ENCODE measurements around the gene TMPRSS9. TPM values are rescaled to one million over a fixed set of nuclear protein-coding genes. Genes with fewer than 3 reads are reported as not detected.
A peak's percentile ranks its signal among the peaks of the same experiment; 100 is the strongest.

Gene TMPRSS9
- total and polyA plus RNA-seq, 4 donors = 0.05 to 0.37 (median 0.09) TPM; not detected in 1

DNA sequence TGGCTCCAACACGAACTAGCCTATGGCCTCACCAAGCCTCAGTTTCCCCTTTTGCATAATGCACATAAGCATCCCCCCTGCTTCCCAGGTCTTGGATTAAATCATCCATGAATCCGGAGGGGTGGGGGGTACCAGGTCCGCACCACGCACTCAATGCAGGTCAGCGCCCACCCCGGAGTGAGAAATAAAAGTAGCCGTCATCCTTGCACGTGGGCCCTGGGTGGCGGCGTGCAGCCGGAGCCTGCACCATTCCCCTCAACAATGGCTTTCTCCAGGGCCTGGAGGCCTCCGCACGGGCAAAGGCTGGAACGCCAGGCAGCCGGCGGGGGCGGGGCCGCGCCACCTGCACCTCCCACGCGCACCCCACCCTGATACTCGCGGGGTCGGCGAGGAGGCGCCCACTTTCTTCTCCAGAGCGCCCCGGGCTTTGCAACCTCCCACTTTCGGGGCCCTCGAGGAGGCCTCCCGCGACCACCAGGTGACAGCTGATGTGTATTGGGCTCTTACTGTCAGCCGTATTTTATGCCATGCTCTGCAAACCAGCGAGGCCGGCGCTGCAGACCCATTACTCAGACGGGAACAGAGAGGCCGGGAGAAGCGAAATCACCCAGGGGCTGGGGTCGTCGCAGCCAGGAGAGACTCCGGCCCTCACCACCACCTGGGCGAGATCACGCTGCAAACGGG, 115.1 kb downstream of the TMPRSS9 start:
- Histone ChIP-seq H3K9me3 (ENCODE audit: control insufficient read depth in 4 of 4, insufficient read depth in 3 of 4, low read length in 3 of 4) (no peaks in the 10 kb centered on the region), H3K9ac (ENCODE audit: insufficient read depth in 1 of 2, low read length in 2 of 2) (no peak overlapping the region), H3K27ac (ENCODE audit: low read depth in 1 of 2, low read length in 1 of 2) (peak overlapping the region; percentile 87 to 95), H3K4me1 (ENCODE audit: control insufficient read depth in 5 of 5, insufficient read depth in 5 of 5, low read length in 5 of 5) (peaks cover 0 to 36% (median 4%) of the 10 kb centered on the region in 5 donors), H3K27me3 (ENCODE audit: control insufficient read depth in 3 of 3, insufficient read depth in 3 of 3, low read length in 2 of 3) (peaks cover 0 to 3% (median 0%) of the 10 kb centered on the region in 3 donors), H3K4me3 (peak overlapping the region; percentile 53), H3K36me3 (ENCODE audit: control insufficient read depth in 4 of 4, insufficient read depth in 4 of 4, low read length in 4 of 4) (peaks cover 0 to 8% (median 0%) of the 10 kb centered on the region in 4 donors)
- TF ChIP-seq, protein P1, sequence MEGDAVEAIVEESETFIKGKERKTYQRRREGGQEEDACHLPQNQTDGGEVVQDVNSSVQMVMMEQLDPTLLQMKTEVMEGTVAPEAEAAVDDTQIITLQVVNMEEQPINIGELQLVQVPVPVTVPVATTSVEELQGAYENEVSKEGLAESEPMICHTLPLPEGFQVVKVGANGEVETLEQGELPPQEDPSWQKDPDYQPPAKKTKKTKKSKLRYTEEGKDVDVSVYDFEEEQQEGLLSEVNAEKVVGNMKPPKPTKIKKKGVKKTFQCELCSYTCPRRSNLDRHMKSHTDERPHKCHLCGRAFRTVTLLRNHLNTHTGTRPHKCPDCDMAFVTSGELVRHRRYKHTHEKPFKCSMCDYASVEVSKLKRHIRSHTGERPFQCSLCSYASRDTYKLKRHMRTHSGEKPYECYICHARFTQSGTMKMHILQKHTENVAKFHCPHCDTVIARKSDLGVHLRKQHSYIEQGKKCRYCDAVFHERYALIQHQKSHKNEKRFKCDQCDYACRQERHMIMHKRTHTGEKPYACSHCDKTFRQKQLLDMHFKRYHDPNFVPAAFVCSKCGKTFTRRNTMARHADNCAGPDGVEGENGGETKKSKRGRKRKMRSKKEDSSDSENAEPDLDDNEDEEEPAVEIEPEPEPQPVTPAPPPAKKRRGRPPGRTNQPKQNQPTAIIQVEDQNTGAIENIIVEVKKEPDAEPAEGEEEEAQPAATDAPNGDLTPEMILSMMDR (IDR thresholded peaks at IDR 0.05; ENCODE audit: control extremely low read depth, extremely low read depth) = no peak
- ATAC-seq (ENCODE audit: insufficient read depth, low FRiP score) (no peak), DNase-seq (peak in 1 of 3 donors; percentile 38)
- 0% methylated on average over 45 of the region's 45 CpGs for WGBS, 2 donors

Other genes starting within 250 kb of the TMPRSS9 start
- gene AP3D1, start 208.7 kb upstream of the TMPRSS9 start, total RNA-seq = 100 to 1,000 TPM in 1 of 2 donors, 10 to 100 TPM in 1; 69.9 to 144 TPM
- gene AP3D1, start 208.7 kb upstream of the TMPRSS9 start, polyA plus RNA-seq = 100 to 1,000 TPM in 1 of 2 donors, 10 to 100 TPM in 1; 55.3 to 101 TPM
- 10 to 100 TPM; 20.4 to 46.4 TPM for gene DOT1L, start 196.3 kb upstream of the TMPRSS9 start, total RNA-seq
- gene DOT1L, start 196.3 kb upstream of the TMPRSS9 start, polyA plus RNA-seq = 10 to 100 TPM; 13.0 to 19.2 TPM
- 10 to 100 TPM; 64.4 to 64.6 TPM for gene PLEKHJ1, start 123.9 kb upstream of the TMPRSS9 start, total RNA-seq
- 10 to 100 TPM; 70.1 to 76.4 TPM for gene PLEKHJ1, start 123.9 kb upstream of the TMPRSS9 start, polyA plus RNA-seq
- 100 to 1,000 TPM in 1 of 2 donors, 10 to 100 TPM in 1; 67.5 to 113 TPM for gene SF3A2, start 123.4 kb upstream of the TMPRSS9 start, total RNA-seq
- 10 to 100 TPM; 37.2 to 58.5 TPM for gene SF3A2, start 123.4 kb upstream of the TMPRSS9 start, polyA plus RNA-seq
- gene AMH, start 110.9 kb upstream of the TMPRSS9 start, total RNA-seq = 1 to 10 TPM; 2.1 to 3.5 TPM
- 1 to 10 TPM in 1 of 2 donors, under 1 TPM in 1; 0.73 to 1.4 TPM for gene AMH, start 110.9 kb upstream of the TMPRSS9 start, polyA plus RNA-seq
- 1 to 10 TPM in 1 of 2 donors, under 1 TPM in 1; 0.61 to 2.3 TPM for gene JSRP1, start 103.8 kb upstream of the TMPRSS9 start, total RNA-seq
- gene JSRP1, start 103.8 kb upstream of the TMPRSS9 start, polyA plus RNA-seq = 1 to 10 TPM in 1 of 2 donors, under 1 TPM in 1; 0.69 to 1.1 TPM
- 1 to 10 TPM in 1 of 2 donors, under 1 TPM in 1; 0.31 to 6.7 TPM for gene PEAK3, start 78.1 kb upstream of the TMPRSS9 start, total RNA-seq
- 1 to 10 TPM in 1 of 2 donors, under 1 TPM in 1; 0.81 to 7.4 TPM for gene PEAK3, start 78.1 kb upstream of the TMPRSS9 start, polyA plus RNA-seq
- gene LINGO3, start 52.1 kb upstream of the TMPRSS9 start, total RNA-seq = under 1 TPM in 1 of 2 donors, not detected in 1; 0.21 TPM
- 1 to 10 TPM in 1 of 2 donors, under 1 TPM in 1; 0.10 to 1.0 TPM for gene LINGO3, start 52.1 kb upstream of the TMPRSS9 start, polyA plus RNA-seq
- 10 to 100 TPM; 54.9 to 92.1 TPM for gene LSM7, start 31.7 kb upstream of the TMPRSS9 start, total RNA-seq
- gene LSM7, start 31.7 kb upstream of the TMPRSS9 start, polyA plus RNA-seq = 100 to 1,000 TPM; 291 to 307 TPM
- 10 to 100 TPM; 42.8 to 86.1 TPM for gene SPPL2B, start 31.6 kb upstream of the TMPRSS9 start, total RNA-seq
- gene SPPL2B, start 31.6 kb upstream of the TMPRSS9 start, polyA plus RNA-seq = 10 to 100 TPM; 34.4 to 54.8 TPM
- 100 to 1,000 TPM in 1 of 2 donors, 10 to 100 TPM in 1; 27.2 to 103 TPM for gene TIMM13, start 67.3 kb downstream of the TMPRSS9 start, total RNA-seq
- 100 to 1,000 TPM in 1 of 2 donors, 10 to 100 TPM in 1; 58.5 to 103 TPM for gene TIMM13, start 67.3 kb downstream of the TMPRSS9 start, polyA plus RNA-seq
- 10 to 100 TPM; 19.1 to 42.9 TPM for gene LMNB2, start 96.7 kb downstream of the TMPRSS9 start, total RNA-seq
- gene LMNB2, start 96.7 kb downstream of the TMPRSS9 start, polyA plus RNA-seq = 10 to 100 TPM; 19.7 to 37.0 TPM
- gene GADD45B, start 115.9 kb downstream of the TMPRSS9 start, total RNA-seq = 10 to 100 TPM; 81.0 to 92.7 TPM
- 100 to 1,000 TPM in 1 of 2 donors, 10 to 100 TPM in 1; 92.4 to 405 TPM for gene GADD45B, start 115.9 kb downstream of the TMPRSS9 start, polyA plus RNA-seq